GM20000 (cell line): ENCODE measurements around the gene PNLIPRP2.

ENCODE experiments used
- DNase-seq: peaks from one replicate; pipeline ENCODE4 v3.0.0; 2012; ENCODE audit warnings: low spot score
- TF ChIP-seq, protein P1 (sequence below): IDR thresholded peaks from 2 replicates; pipeline ENCODE4 v1.5.1; 2012; ENCODE audit warnings: mild to moderate bottlenecking, control low read depth; ENCODE audit errors: extremely low read depth, missing control alignments

The PNLIPRP2 gene

DNA sequence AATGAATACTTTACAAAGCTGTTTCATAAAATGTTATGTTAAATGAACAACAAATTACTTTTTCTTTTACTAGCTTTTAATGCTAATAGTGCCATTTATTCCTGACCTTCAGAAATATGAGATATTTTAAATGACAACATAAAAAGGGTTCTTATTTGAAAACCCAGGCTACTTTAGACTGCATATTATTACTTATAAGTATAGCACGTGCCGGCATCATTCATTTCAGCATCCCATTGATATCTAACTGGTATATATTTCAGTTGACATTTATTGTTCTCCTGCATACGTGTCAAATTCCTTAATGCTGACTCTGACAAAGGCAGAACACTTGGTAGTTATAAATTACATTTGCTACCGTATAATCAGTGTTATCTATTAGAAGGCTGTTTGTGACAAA, 35.3 kb downstream of the PNLIPRP2 start:
- DNase-seq, result no peak
- TF ChIP-seq, protein P1, sequence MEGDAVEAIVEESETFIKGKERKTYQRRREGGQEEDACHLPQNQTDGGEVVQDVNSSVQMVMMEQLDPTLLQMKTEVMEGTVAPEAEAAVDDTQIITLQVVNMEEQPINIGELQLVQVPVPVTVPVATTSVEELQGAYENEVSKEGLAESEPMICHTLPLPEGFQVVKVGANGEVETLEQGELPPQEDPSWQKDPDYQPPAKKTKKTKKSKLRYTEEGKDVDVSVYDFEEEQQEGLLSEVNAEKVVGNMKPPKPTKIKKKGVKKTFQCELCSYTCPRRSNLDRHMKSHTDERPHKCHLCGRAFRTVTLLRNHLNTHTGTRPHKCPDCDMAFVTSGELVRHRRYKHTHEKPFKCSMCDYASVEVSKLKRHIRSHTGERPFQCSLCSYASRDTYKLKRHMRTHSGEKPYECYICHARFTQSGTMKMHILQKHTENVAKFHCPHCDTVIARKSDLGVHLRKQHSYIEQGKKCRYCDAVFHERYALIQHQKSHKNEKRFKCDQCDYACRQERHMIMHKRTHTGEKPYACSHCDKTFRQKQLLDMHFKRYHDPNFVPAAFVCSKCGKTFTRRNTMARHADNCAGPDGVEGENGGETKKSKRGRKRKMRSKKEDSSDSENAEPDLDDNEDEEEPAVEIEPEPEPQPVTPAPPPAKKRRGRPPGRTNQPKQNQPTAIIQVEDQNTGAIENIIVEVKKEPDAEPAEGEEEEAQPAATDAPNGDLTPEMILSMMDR, result no peak

DNA sequence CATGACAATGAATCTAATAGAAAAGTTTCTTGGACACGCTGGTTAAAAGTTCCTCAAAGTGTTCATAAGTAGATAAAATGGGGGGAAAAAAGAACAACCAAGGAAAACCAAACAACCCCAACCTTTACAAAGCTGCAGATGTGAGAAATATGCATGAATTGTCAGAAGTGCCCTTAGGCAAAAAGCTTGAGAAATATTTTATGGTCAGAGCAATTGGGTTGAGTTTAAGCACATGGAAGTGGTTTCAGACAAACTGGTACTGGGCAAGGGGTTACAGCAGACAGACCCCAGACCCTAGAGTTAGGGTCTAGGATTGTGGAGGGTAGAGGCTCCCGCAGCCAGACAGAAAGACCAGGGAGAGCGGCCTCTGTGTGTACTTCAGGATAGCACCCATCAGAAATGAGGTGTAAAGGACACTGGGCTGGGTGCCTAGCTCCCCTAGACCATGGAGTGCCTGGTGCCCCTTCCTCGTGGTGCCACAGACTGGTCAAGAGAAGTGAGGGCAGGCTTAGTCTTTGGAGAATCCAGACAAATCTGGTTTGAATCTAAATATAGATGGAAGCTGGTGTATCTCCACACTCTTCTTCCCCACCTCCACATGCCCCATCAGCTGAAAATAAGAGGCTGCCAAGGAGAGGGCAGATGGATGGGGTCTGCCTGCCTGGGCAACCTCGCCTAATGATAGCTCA, 37.3 kb downstream of the PNLIPRP2 start:
- TF ChIP-seq, protein P1, result no peak
- DNase-seq, result no peak

DNA sequence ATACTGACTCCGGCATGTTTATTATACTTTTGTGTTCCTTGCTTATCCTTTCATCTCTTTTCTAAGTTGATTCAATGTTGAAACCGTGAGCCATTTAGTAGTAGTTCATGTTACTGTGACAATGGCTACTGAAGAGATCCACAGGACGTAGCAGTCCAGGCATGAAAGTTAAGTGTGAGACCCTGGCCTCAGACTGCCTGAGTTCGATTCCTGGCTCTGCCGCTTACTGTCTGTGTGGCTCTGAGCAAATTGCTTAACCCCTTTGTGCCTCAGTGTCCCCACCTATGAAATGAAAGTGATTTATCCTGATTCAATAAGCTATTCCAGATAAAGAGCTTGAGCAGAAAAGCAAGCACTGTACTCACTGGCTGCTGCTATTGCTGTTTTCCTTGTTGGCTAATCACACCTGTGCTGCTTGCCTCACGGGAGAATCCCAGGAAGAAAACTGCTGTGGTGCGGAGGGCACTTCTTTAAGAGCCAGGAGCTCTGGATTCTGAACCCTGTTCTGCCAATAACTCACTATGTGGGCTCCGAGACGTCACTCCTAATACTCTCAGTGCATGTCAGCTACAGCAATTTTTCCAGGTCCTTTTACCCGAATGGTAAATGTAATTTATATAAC, 38.4 kb downstream of the PNLIPRP2 start:
- DNase-seq, result no peak

DNA sequence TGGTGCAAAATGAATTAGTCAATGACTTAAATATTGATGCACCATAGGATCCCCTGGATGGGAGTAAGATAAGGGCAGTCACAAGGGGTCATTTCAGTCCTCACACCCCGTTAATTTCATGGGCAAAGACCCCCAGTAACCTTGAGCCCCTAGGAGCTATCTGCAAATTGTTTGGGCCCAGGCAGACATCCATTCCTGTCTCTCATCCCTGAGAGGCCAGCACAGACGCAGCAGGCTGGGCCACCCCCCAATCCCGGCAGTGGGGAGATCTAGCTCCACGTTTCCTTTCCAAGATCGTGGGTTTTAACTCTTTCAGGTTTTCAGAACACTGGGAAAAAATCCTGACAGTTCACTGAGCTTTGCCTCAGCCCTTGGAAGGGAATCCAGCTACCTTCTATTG, 40.1 kb downstream of the PNLIPRP2 start:
- DNase-seq, result no peak
- TF ChIP-seq, protein P1, result no peak

More for the DNA sequence above, 38.4 kb downstream of the PNLIPRP2 start:
- TF ChIP-seq, protein P1, result no peak

DNA sequence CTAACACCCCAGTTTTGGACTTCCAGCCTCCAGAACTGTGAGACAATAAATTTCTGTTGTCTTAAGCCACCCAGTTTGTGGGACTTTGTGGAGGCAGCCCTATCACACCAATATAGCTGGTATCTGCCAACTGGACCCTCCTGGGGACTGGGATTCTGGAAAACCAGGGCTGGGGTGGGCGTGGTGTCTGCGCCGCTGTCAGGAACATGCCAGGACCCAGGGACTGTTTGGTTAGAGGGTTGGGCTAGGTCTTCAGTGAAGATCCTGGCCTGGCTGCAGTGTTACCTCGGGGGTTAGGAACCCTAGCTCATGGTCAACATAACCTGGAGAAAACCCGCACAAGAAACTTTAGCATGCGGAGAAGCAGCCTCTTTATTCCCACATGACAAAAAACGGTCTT, 42.6 kb downstream of the PNLIPRP2 start:
- DNase-seq, result no peak
- TF ChIP-seq, protein P1, result no peak

DNA sequence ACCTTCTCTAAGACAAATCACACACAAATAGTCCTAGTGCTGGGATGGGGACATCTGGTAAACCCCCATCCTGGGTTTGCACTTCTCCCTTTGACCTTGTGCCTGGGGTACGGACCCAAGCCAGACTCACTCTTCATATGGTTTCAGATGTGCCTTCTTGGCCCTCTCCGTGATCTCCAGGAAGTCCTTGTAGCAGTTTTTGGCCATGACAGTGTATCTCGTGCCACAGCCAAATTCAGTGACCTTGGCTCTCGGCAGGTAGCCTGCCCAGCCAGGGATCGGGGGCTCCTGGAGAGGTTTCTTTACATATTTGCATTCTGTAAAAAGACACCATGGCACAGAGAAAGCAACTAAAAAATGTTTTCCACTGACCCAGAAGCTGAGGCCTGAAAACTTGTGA, 43.9 kb downstream of the PNLIPRP2 start:
- DNase-seq, result no peak
- TF ChIP-seq, protein P1, result no peak

DNA sequence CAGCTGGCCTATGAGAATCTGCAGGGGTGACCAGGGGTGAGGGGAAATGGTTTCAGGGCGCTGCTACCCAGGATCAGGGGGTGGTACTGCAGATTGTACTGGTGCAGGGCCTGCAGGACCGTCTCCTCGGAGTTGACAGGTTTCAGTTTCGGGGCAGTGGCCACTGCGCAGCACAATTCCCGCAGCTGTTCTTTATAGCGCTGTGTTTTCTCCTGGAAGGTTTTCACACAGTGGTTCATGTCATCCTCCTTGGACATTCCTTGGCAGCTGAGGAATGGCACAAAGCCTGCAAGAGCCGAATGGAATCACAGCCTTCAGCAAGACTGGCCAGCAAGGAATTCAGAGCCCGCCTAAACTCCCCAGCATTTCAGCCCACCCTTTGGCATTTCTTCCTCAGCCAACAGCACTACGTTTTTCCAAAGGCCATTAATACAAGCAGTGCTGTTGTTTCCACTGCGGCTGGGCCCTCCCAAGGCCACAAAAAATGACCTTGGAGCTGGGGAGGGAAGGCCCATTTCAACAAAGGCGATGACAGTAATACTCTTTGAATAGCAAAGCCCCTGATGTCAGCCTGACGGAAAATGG, 44.9 kb downstream of the PNLIPRP2 start:
- DNase-seq, result no peak
- TF ChIP-seq, protein P1, result no peak
